DMS153 treated with DMSO at 0.1 percent for 48 hours (cell line): Measurements from ENCODE around the gene OIT3.
A peak's percentile ranks its signal among the peaks of the same experiment; 100 is the strongest.

Experiments used
- DNase-seq: peaks from one replicate; lab custom pipeline; 2025; ENCODE audit not compliant: unreplicated experiment; lab: John Stamatoyannopoulos, UW

OIT3 gene

GRCh38 chr10:72893136-72893798 lies at the start of gene OIT3:
Gene OIT3 (plus strand): TSS chr10:72893739. CDS start chr10:72893799, 60 bp downstream.
- no peak for DNase-seq

- no peak for DNase-seq
These were observed 47.3 kb upstream of the OIT3 start for GRCh38 chr10:72846238-72846637.

- DNase-seq, result no peak
These were observed 45.9 kb upstream of the OIT3 start for GRCh38 chr10:72847681-72848080.

- no peak for DNase-seq
These were observed 42.7 kb upstream of the OIT3 start for GRCh38 chr10:72850861-72851260.

DNA sequence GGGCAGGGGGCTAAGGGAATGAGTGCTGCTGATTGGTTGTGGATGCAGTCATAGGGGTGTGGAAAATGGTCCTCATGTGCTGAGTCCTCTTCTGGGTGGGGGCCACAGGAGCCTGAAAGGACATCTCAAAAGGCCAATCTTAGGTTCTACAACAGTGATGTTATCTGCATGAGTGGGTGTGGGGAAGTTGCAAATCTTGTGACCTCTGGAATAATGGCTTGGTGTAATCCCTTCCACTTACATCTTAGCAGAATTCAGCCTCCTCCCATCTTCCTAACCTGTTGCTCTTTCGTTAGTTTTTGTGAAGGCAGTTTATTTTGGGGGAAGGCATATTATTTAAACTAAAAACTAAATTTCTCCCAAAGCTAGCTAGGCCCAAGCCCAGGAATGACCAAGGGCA lies 42.0 kb upstream of the OIT3 start:
- no peak for DNase-seq

GRCh38 chr10:72852508-72852907 lies 41.0 kb upstream of the OIT3 start:
- DNase-seq, result no peak

DNA sequence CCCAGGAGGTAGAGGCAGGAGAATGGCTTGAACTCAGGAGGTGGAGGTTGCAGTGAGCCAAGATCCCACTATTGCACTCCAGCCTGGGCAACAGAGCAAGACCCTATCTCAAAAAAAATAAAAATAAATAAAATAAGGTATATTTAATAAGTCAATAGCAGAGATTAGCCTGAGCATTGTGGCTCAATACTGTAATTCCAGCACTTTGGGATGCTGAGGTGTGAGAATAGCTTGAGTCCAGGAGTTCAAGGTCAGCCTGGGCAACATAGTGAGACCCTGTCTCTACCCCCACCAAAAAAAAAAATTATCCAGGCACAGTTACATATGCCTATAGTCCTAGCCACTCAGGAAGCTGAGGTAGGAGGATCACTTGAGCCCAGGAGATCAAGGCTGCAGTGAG lies 38.4 kb upstream of the OIT3 start:
- no peak for DNase-seq

DNA sequence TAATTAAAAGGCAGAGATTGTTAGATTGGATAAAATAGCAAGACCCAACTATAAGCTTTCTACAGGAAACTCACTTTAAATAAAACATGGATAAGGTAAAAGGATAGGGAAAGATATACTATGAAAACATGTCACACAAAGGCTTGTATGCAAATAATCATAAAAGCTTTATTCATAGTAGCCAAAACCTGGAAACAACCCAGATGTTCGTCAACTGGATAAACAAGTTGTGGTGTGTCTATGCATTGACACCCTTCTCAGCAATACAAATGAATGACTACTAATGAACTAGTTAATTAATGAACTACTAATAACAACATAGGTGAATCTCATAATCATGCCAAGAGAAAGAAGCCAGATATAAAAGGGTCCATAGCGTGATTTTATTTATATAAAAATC lies 37.7 kb upstream of the OIT3 start:
- no peak for DNase-seq

GRCh38 chr10:72858067-72858466 lies 35.5 kb upstream of the OIT3 start:
- DNase-seq, result no peak

DNA sequence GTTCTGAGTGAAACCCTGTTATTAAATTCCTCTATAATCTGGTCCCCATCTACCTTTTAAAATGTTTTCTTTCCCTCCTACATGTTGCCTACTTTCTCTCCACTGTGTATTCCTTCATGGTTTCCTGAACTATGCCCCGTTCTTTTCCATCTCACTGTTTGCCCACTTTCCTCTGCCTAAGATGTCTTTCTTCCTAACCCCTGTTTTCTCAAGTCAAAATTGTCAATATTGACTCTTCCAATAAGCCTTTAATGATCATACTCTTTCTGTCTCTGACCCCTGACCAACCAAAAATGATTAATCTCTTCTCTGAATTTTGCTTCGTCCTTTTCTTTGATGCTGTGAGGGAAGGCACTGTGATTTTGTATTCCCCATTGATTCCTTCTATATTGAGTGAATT lies 30.6 kb upstream of the OIT3 start:
- no peak for DNase-seq

DNA sequence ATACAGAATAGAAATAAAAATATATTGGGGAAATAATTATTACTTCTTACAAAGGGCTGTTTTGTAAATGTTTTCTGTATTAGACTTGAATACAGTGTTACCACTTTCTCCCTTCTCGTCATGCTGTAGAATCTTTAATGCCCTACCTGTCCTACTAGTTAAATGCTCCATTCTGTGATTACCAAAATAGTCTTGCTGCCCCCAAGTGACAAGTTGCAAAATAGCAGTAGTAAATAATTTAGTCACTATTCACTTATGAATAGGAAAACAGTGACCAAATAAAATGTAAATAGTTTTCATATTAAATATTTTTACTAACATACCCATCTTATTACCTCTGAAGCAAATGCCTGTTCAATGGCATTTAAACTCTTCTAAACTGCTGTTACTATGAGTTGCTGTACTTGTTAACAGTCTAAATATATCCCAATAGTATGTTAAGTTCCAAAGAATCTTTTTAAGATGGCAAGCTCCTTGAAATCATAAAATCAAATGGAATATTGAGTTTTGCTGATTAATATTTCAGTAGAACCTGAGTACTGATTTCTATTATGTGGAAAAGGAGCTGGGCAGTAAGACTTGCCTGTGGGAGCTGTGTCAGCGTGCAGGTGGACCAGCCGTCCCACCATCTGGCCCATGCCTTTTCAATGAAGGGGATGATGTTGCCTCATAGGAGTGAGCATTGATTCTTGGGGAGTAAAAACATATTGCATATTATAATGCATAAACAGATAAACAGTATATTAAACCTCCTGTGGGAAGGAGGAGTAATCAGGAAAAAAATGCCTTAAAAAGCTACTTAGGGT lies 18.1 kb upstream of the OIT3 start:
- DNase-seq, result peak; percentile 9

- DNase-seq, result no peak
These were observed 14.3 kb upstream of the OIT3 start for GRCh38 chr10:72879245-72879644.

DNA sequence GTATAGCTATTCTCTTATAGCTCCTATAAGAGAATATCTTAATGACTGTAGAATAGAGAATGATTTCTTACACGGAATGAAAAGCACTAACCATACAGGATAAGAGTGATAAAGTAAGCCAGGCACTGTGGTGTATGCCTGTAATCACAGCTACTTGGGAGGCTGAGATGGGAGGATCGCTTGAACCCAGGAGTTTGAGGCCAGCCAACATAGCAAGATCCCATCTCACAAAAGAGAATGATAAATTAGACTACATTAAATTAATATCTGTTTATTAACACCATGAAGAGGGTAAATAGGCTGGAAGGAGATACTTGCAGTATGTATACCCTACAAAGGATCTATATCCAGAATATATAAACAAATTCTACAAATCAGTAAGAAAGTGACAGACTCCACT lies 12.2 kb upstream of the OIT3 start:
- DNase-seq, result no peak

DNA sequence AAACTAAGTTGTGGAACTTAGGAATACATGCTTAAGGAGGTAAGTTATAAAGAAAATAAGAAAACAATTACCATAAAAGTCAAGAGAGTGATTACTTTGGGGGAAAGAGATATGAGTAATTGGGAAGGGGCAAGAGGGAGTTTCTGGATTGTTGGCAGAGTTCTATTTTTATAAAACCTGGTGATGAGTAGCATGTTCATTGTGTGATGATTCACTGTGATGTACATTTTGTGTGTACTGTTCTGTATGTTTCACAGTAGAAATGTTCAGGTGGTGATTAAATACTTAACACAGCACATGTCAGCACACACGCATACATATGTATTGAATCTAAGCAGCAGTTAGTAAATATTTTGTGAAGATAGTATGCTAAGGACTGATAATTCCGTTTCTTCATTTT lies 9.7 kb upstream of the OIT3 start:
- no peak for DNase-seq

DNA sequence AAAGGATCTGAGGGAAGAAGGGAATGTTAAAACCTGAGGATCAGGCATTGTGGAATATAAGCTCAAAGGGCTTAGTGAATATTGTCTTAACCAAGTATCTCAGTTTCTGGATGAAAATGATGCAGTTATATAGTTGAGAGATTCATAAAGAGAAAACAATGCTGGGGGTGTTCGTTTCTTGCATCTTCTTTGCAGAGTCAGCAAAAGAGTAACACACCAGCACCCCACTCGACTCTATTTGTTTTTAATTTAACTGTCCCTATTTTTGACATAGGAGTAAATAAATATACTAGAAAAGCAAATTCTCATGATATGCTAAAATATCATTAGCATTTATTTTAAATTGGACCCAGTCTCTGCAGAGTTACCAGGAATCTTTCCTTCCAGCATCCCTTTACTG lies 7.6 kb upstream of the OIT3 start:
- no peak for DNase-seq

DNA sequence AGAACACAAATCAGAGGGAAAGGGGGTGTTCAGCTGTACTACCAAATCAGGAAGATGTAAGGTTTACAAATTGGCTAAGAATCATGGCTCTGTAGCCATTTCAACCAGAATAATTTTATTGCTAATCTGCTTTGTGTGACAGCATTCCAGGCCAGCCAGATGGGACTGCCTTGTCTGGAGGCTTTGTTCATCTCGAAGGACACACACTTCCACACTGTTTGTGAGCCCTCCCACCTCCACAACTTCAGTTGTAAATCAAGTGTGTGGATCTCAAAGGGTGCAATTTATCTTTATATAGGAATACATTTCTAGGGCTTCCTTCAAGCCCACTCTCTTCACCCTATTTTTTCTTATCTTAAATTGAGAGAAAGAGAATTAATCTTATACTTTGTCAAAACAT lies 6.9 kb upstream of the OIT3 start:
- DNase-seq, result no peak

DNA sequence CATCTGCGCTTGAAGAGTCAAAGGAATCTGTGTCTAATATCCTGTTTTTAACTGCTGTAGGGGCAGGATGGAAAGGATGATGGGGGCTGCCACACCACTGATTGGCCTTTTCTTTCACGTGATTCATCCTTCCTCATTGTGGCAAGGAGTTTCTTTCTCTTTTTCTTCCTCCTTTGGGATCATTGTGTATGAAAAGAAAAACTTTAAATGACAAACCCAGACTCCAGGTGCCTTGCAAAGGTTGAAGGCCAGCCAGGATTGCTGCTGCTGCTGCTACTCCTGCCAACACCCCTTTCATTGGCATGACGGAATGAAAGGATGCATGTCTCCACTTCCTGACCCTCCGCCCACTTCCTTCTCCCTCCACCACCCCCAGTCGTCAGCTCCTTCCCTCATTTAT lies 6.5 kb upstream of the OIT3 start:
- no peak for DNase-seq

- no peak for DNase-seq
These were observed 5.3 kb upstream of the OIT3 start for GRCh38 chr10:72888151-72888638.

GRCh38 chr10:72889391-72889831 lies 4.1 kb upstream of the OIT3 start:
- DNase-seq, result peak; percentile 82

- DNase-seq, result no peak
These were observed 3.5 kb upstream of the OIT3 start for GRCh38 chr10:72890086-72890485.

GRCh38 chr10:72895236-72895850 lies 1.8 kb downstream of the OIT3 start:
- no peak for DNase-seq

DNA sequence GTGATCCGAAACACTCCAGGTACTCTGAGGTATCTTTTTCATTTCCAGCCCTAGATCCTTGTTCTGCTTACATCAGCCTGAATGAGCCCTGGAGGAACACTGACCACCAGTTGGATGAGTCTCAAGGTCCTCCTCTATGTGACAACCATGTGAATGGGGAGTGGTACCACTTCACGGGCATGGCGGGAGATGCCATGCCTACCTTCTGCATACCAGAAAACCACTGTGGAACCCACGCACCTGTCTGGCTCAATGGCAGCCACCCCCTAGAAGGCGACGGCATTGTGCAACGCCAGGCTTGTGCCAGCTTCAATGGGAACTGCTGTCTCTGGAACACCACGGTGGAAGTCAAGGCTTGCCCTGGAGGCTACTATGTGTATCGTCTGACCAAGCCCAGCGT lies 5.1 kb downstream of the OIT3 start:
- no peak for DNase-seq
